ENCODE data around the gene ANKRD6.

Gene ANKRD6

DNA sequence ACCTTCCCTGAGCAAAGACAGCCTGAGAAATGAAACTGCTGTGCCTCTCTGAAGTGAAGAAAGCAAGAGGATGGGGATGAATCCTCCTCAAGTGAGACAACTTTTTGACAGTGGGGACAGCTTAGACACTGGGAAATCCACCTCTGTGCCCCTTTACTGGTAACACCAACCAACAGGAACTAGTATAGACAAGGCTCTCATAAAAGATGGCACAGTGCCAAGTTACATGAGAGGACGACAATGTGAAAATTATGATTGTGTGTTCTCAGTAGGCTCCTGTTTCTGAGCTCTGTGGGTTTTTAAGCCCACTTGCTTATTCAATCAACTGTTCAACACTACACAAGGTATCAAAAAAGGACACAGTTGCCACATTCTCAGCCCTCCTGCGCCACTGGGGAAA is 247.2 kb downstream of the ANKRD6 start:
- TF ChIP-seq CTCF (IDR thresholded peaks at IDR 0.05; ENCODE audit: low read depth, low read length, missing control alignments), result no peak
- no peak for DNase-seq (ENCODE audit: low read depth)
- no peak overlapping the region for H3K4me3 ChIP-seq (ENCODE audit: low read depth, low read length)

- DNase-seq (ENCODE audit: low read depth), result no peak
- no peak overlapping the region for H3K4me3 ChIP-seq (ENCODE audit: low read depth, low read length)
- TF ChIP-seq CTCF (IDR thresholded peaks at IDR 0.05; ENCODE audit: low read depth, low read length, missing control alignments), result no peak
Measured at GRCh38 chr6:89680551-89680950, 247.6 kb downstream of the ANKRD6 start.

DNA sequence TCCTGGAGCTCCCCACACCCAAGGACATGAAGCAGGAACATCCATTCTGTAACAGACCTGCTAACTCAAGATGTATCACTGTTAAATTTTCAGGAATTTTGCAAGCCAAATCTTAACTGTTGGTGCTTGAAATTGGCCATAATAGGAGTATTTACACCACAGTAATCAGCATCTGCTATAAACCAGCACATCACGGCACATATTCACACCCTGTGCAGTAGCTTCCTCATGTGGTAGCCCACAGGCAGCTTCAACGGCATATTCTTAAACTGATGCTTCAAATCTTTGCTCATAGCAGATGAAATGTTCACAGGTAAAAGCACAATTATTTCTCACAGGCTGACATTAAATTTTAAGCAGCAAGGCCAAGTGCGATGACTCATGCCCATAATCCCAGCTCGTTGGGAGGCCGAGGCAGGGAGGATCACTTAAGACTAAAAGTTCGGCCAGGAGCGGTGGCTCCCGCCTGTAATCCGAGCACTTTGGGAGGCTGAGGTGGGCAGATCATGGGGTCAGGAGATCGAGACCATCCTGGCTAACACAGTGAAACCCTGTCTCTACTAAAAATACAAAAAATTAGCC is 249.1 kb downstream of the ANKRD6 start:
- H3K4me3 ChIP-seq (ENCODE audit: low read depth, low read length), result no peak overlapping the region
- no peak for DNase-seq (ENCODE audit: low read depth)
- TF ChIP-seq CTCF (IDR thresholded peaks at IDR 0.05; ENCODE audit: low read depth, low read length, missing control alignments), result no peak

- TF ChIP-seq CTCF (IDR thresholded peaks at IDR 0.05; ENCODE audit: low read depth, low read length, missing control alignments), result no peak
- H3K4me3 ChIP-seq (ENCODE audit: low read depth, low read length), result no peak overlapping the region
Measured at GRCh38 chr6:89682991-89683390, 250.0 kb downstream of the ANKRD6 start.

More at GRCh38 chr6:89682991-89683390, 250.0 kb downstream of the ANKRD6 start:
- no peak for DNase-seq (ENCODE audit: low read depth)
